GM19240 (cell line): ENCODE measurements around the gene NPAS2.

Source experiments
- DNase-seq: peaks from one replicate; pipeline ENCODE4 v3.0.0; 2011; ENCODE audit warnings: low spot score; ENCODE audit not compliant: insufficient read length

NPAS2 gene

GRCh38 chr2:100940240-100940639 lies 120.3 kb downstream of the NPAS2 start:
- no peak for DNase-seq

GRCh38 chr2:100940766-100941645 lies 121.1 kb downstream of the NPAS2 start:
- no peak for DNase-seq

GRCh38 chr2:100941646-100942240 lies 121.8 kb downstream of the NPAS2 start:
- no peak for DNase-seq

DNA sequence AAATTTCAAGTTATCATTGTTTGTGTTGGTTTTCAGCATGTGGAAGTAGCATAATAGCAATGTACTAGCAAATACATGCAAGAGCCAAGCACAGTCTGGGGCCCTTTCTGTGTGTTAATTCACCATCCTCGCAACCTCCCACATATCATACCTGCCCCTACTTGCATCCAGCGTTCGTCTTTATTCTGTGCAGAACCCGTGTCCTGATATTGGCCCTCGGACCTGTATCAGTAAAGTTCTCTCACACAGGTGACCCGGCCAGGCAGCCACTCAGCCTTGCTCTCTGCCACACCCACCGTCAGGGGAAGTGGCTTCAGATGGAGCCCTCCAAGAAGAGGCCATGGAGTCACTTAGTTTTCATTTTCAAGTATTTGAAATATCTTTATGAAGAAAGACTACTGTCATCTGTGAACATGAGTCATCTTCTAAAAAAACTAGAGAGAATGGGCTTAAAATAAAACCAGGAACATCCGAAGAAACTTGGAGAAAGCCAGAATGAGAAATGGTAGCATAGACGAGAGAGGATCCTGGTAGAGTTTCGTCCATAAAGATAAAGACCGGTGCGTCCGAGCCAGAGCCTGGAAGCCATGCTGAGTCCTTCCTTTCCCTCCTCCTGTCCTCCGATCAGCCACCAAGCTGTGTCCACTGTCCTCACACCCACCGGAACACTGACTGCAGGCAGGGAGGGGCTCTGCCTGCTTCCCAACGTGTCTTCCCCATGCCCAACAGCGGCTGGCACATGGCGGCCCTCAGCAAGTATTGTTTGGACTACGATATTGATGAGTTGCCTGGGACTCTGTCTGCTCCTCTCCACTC lies 124.9 kb downstream of the NPAS2 start:
- DNase-seq = no peak

DNA sequence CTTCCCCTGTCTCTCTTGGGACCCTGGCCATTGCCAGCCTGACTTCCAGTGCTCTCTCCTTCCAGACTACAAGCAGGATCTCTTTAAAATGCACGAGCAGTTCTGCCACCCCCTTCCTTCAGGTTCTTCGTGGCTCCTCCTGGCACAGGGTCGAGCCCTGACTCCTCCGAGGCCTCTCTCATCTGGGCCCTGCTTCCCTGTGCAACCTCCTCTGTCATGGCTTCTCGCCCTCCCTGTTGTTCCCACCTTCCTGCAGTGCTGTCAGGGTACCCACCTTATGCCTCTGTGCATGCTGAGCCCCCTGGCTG lies 125.4 kb downstream of the NPAS2 start:
- no peak for DNase-seq

DNA sequence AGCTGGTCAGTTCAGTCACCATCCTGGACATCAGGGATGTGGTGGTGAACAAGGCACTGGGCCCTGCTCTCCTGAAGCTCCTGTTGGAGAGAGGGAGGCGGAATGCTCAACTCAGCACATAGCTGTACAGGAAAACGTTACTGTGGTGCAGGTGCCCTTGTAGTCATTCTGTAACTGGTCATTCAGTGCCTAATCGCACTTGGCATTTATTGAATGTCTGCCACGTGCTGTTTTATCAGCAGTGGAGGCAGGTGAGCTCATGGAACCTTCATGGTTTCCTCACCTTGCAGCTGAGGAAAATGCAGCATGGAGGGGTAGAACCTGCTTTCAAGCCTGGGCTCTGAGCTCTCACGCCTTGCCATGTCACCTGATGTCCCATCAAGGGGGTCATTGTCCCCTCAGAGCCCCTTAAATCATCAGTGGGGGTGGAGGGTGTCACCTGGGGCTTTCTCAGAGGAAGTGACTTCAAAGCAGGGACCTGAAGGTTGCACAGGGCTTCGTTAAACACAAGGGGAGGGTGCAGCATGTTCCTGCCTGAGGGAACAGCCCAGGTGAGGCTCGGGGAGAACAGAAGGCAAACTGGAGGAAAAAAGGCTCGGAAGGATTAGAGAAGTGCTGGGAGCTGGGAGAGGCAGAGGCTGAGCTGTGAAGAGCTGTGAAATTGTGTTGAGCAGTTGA lies 126.1 kb downstream of the NPAS2 start:
- no peak for DNase-seq

- DNase-seq = no peak
These were observed 129.2 kb downstream of the NPAS2 start for GRCh38 chr2:100948942-100949811.

DNA sequence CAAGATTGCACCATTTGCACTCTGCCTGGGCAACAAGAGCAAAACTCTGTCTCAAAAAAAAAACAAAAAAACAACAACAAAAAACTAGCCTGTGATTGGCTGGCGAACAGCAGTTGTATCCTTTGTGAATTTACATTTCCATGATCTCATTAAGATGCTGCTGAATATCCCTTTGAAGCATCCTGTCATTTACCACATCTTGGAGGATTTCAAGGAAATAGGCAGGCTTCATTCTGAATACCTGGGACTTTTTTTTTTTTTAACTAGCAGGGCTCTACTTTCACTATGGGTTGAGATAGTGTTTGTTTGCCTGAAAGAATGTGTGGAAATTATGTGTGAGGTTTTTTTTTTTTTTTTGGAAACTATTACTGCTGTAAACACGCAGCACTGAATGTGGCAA lies 132.6 kb downstream of the NPAS2 start:
- no peak for DNase-seq

- DNase-seq = no peak
These were observed 133.6 kb downstream of the NPAS2 start for GRCh38 chr2:100953406-100954043.

DNA sequence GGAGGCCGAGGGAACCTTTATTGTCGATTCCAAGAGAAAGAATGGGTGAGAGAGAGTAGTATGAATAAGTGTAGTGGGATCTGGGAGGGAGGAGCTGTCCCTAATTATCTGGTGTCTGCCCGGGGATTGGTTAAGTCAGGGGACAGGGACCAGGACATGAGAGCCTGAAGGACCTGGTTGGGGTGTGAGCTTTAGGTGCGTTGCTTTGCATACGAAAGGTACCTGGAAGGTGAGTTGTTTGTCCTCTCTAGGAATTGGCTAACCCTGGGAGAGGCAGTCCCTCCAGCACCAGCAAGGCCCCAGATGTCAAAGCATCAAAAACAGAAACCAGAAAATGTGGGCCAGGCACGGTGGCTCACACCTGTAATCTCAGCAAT lies 134.1 kb downstream of the NPAS2 start:
- DNase-seq = no peak

GRCh38 chr2:100955226-100955625 lies 135.3 kb downstream of the NPAS2 start:
- no peak for DNase-seq

DNA sequence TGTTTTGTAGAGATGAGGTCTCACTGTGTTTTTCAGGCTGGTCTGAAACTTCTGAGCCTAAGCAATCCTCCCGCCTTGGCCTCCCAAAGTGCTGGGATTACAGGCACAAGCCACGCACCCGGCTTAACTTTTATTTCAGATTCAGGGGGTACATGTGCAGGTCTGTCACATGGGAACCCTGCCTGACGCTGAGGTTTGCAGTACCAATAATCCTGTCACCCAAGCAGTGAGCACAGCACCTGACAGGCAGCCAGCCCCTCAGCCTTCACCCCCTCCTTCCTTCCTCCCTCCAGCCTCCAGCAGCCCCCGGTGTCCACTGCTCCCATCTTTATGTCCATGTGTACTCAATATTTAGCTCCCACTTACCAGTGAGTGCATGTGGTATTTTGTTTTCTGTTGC lies 136.1 kb downstream of the NPAS2 start:
- no peak for DNase-seq

GRCh38 chr2:100957996-100958653 lies 138.2 kb downstream of the NPAS2 start:
- DNase-seq = no peak

GRCh38 chr2:100959225-100959880 lies 139.4 kb downstream of the NPAS2 start:
- no peak for DNase-seq

- no peak for DNase-seq
These were observed 140.7 kb downstream of the NPAS2 start for GRCh38 chr2:100960688-100961087.

DNA sequence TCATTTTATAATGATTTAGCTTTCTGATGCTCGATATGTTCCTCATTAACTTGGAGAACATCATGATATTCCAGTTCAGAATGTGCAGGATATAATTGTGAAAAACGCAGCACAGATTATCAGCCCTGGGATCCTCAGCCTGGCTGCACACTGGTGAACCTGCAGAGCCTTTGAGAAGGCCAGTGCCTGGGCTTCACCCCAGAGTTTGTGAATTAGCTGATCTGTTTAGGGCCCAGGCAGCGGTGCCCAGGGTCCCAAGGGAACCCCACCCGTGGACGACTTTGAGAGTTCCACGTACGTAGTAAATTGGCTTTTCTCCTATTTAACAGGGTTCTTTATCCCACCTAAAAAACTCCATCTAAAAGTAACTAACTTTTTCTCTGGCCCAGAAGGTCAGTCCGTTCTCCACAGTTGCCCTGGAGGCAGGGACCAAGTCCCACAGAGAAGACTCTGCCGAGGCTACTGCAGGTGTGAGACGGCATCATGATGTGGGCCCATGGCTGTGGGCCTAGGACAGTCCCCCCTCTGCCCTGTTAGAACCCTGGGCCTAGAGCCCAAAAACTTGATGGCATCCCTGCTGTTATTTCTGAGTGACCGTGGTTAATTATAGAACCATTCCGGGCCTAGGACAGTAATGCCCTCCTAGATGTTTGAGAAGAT lies 142.6 kb downstream of the NPAS2 start:
- DNase-seq = no peak

DNA sequence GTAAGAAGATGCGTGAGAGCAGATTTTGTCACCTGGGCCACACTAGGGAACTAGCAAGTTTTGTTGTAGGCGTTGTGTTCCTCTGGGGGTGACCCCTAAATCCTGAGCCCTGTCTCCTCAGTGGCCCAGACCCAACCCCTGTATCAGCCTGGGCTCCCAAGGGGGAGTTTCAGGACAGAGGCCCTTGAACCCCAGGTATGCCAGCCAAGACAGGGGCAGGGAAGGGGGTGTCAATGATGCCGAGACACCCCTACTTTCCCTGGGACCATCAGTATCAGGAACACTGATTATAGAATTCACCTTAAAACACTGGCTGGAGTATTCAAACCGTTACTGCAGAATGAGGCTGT lies 143.1 kb downstream of the NPAS2 start:
- no peak for DNase-seq

- no peak for DNase-seq
These were observed 144.3 kb downstream of the NPAS2 start for GRCh38 chr2:100964222-100964621.

DNA sequence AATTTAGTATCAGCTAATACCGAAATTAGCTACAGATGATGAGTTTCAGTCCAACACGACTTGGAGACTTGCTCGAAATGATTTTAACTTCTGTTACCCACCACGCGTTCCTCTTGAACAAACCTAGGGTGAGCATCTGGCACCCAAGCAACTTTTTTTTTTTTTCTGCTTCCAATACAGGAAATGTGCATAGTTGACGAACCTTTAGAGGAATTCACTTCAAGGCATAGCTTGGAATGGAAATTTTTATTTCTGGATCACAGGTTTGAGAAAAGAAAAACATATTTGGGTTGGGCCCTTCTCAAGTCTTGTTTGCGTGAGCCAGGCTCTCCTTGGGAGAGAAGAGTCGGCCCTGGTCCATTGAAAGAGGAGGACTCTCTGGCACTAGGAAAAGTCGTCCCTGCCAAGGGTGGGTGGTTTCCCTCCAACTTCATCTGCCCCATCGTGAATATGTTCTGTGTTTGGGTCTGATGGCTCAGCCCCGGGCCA lies 144.8 kb downstream of the NPAS2 start:
- no peak for DNase-seq
